Type B pancreatic cell (in vitro differentiated cells): ENCODE data around the gene TSHZ2. TPM values are rescaled to one million over a fixed set of nuclear protein-coding genes. Genes with fewer than 3 reads are reported as not detected.

ENCODE experiments used
- DNase-seq: peaks from one replicate; pipeline ENCODE4 v3.0.0; 2021; ENCODE audit warnings: mixed read lengths; ENCODE audit not compliant: unreplicated experiment; ENCODE audit errors: extremely low spot score
- H3K27ac Mint-ChIP-seq: 2 replicates; pipeline ENCODE4 v1.8.0; 2021; ENCODE audit warnings: mild to moderate bottlenecking, mixed read lengths
- H3K27me3 Mint-ChIP-seq: 2 replicates; pipeline ENCODE4 v1.8.0; 2021; ENCODE audit warnings: mixed read lengths
- H3K36me3 Mint-ChIP-seq: 2 replicates; pipeline ENCODE4 v1.8.0; 2021; ENCODE audit warnings: mixed read lengths
- H3K4me1 Mint-ChIP-seq: one replicate; pipeline ENCODE4 v1.8.0; 2021; ENCODE audit warnings: mixed read lengths; ENCODE audit not compliant: unreplicated experiment
- H3K4me3 Mint-ChIP-seq: 2 replicates; pipeline ENCODE4 v1.8.0; 2021; ENCODE audit warnings: mild to moderate bottlenecking, mixed read lengths
- H3K9me3 Mint-ChIP-seq: 2 replicates; pipeline ENCODE4 v1.8.0; 2021; ENCODE audit warnings: mixed read lengths
- CTCF ChIP-seq: fragments of 200-600 bp; sonication (generic); conservative IDR thresholded peaks from 2 replicates; pipeline ENCODE4 v1.5.0; 2021; ENCODE audit warnings: antibody characterized with exemption, mild to moderate bottlenecking
- total RNA-seq: library from RNA; stranded (reverse); gene quantifications from 2 replicates; pipeline ENCODE4 v1.2.1, GENCODE V29; 2021; ENCODE audit warnings: low replicate concordance

Gene TSHZ2
- total RNA-seq, 1 donor from 2014 or later, result 45.5 TPM

GRCh38 chr20:53387983-53388675 is 416.0 kb downstream of the TSHZ2 start:
- no peaks in the 10 kb centered on the region for H3K36me3 Mint-ChIP-seq
- no peaks in the 10 kb centered on the region for H3K27me3 Mint-ChIP-seq
- no peaks in the 10 kb centered on the region for H3K9me3 Mint-ChIP-seq
- DNase-seq, result no peak
- no peak overlapping the region for H3K27ac Mint-ChIP-seq
- TF ChIP-seq CTCF, result no peak
- no peak overlapping the region for H3K4me3 Mint-ChIP-seq
- peaks cover 22% of the 10 kb centered on the region for H3K4me1 Mint-ChIP-seq

- no peak for TF ChIP-seq CTCF
- DNase-seq, result peak; percentile 47
- H3K27ac Mint-ChIP-seq, result no peak overlapping the region
- no peak overlapping the region for H3K4me3 Mint-ChIP-seq
- H3K27me3 Mint-ChIP-seq, result no peaks in the 10 kb centered on the region
- no peaks in the 10 kb centered on the region for H3K36me3 Mint-ChIP-seq
- peaks cover 16% of the 10 kb centered on the region for H3K4me1 Mint-ChIP-seq
- H3K9me3 Mint-ChIP-seq, result no peaks in the 10 kb centered on the region
Observed at GRCh38 chr20:53389516-53390300, 417.6 kb downstream of the TSHZ2 start.

GRCh38 chr20:53390770-53391169 is 418.6 kb downstream of the TSHZ2 start:
- no peak for DNase-seq
- H3K36me3 Mint-ChIP-seq, result no peaks in the 10 kb centered on the region
- peaks cover 20% of the 10 kb centered on the region for H3K4me1 Mint-ChIP-seq
- no peak for TF ChIP-seq CTCF
- H3K9me3 Mint-ChIP-seq, result no peaks in the 10 kb centered on the region
- H3K4me3 Mint-ChIP-seq, result no peak overlapping the region
- no peaks in the 10 kb centered on the region for H3K27me3 Mint-ChIP-seq
- no peak overlapping the region for H3K27ac Mint-ChIP-seq

- TF ChIP-seq CTCF, result no peak
- H3K36me3 Mint-ChIP-seq, result no peaks in the 10 kb centered on the region
- H3K27me3 Mint-ChIP-seq, result no peaks in the 10 kb centered on the region
- H3K4me1 Mint-ChIP-seq, result peaks cover 9% of the 10 kb centered on the region
- no peak overlapping the region for H3K4me3 Mint-ChIP-seq
- no peak overlapping the region for H3K27ac Mint-ChIP-seq
- DNase-seq, result no peak
- H3K9me3 Mint-ChIP-seq, result no peaks in the 10 kb centered on the region
Observed at GRCh38 chr20:53394433-53394832, 422.3 kb downstream of the TSHZ2 start.

GRCh38 chr20:53395188-53395923 is 423.2 kb downstream of the TSHZ2 start:
- Mint-ChIP-seq H3K27me3 (no peaks in the 10 kb centered on the region), H3K27ac (no peak overlapping the region), H3K4me1 (peaks cover 10% of the 10 kb centered on the region), H3K4me3 (no peak overlapping the region), H3K36me3 (no peaks in the 10 kb centered on the region), H3K9me3 (no peaks in the 10 kb centered on the region)
- no peak for DNase-seq
- no peak for TF ChIP-seq CTCF
